Astrocyte (in vitro differentiated cells and primary cell): ENCODE measurements around the gene ZNF273. TPM values are rescaled to one million over a fixed set of nuclear protein-coding genes. Genes with fewer than 3 reads are reported as not detected.

Experiments used
- DNase-seq: peaks from one replicate; pipeline ENCODE4 v3.0.0-alpha.2; 2010; ENCODE audit warnings: low read depth
- FAIRE-seq: peaks from 2 replicates; lab custom pipeline; 2011; peaks lifted over from hg19 to GRCh38; lab: Jason Lieb, UNC
- H2AFZ ChIP-seq: 2 replicates; pipeline ENCODE4 v1.6.0; 2012; ENCODE audit warnings: low read depth, low read length, inconsistent platforms
- H3K27ac ChIP-seq: 2 replicates; pipeline ENCODE4 v1.5.1; 2011; ENCODE audit warnings: low read depth, low read length, inconsistent platforms
- H3K27me3 ChIP-seq: 2 replicates; pipeline ENCODE4 v1.6.0; 2011; ENCODE audit warnings: low read length, inconsistent platforms; ENCODE audit not compliant: insufficient read depth
- H3K36me3 ChIP-seq: 2 replicates; pipeline ENCODE4 v1.5.1; 2011; ENCODE audit warnings: low read length, inconsistent platforms; ENCODE audit not compliant: insufficient read depth
- H3K4me1 ChIP-seq: 2 replicates; pipeline ENCODE4 v1.5.1; 2011; ENCODE audit warnings: low read length, inconsistent platforms; ENCODE audit not compliant: insufficient read depth
- H3K4me2 ChIP-seq: 2 replicates; pipeline ENCODE4 v1.6.0; 2012; ENCODE audit warnings: low read length, inconsistent platforms
- H3K4me3 ChIP-seq: 2 replicates; pipeline ENCODE4 v1.5.1; 2011; ENCODE audit warnings: low read depth, mild to moderate bottlenecking, low read length, inconsistent platforms; ENCODE audit not compliant: insufficient read depth
- H3K79me2 ChIP-seq: 2 replicates; pipeline ENCODE4 v1.6.0; 2012; ENCODE audit warnings: mild to moderate bottlenecking, low read length, inconsistent platforms; ENCODE audit not compliant: insufficient read depth
- H3K9ac ChIP-seq: 2 replicates; pipeline ENCODE4 v1.6.0; 2012; ENCODE audit warnings: mild to moderate bottlenecking, low read length, inconsistent platforms
- H3K9me3 ChIP-seq: 2 replicates; pipeline ENCODE4 v1.5.1; 2012; ENCODE audit warnings: low read depth, mild to moderate bottlenecking, low read length, inconsistent platforms; ENCODE audit not compliant: insufficient read depth
- H4K20me1 ChIP-seq: 2 replicates; pipeline ENCODE4 v1.6.0; 2012; ENCODE audit warnings: low read length, inconsistent platforms; ENCODE audit not compliant: insufficient read depth
- H3K27ac Mint-ChIP-seq: one replicate; pipeline ENCODE4 v1.8.0; 2021; ENCODE audit warnings: mild to moderate bottlenecking, mixed read lengths; ENCODE audit not compliant: unreplicated experiment
- H3K27me3 Mint-ChIP-seq: one replicate; pipeline ENCODE4 v1.8.0; 2021; ENCODE audit warnings: low read depth, mixed read lengths; ENCODE audit not compliant: unreplicated experiment
- H3K36me3 Mint-ChIP-seq: one replicate; pipeline ENCODE4 v1.8.0; 2021; ENCODE audit warnings: low read depth, mixed read lengths; ENCODE audit not compliant: unreplicated experiment
- H3K4me1 Mint-ChIP-seq: one replicate; pipeline ENCODE4 v1.8.0; 2021; ENCODE audit warnings: low read depth, mixed read lengths; ENCODE audit not compliant: unreplicated experiment
- H3K4me3 Mint-ChIP-seq: one replicate; pipeline ENCODE4 v1.8.0; 2021; ENCODE audit warnings: mild to moderate bottlenecking, moderate library complexity, mixed read lengths; ENCODE audit not compliant: unreplicated experiment
- H3K9me3 Mint-ChIP-seq: one replicate; pipeline ENCODE4 v1.8.0; 2021; ENCODE audit warnings: mild to moderate bottlenecking, mixed read lengths; ENCODE audit not compliant: unreplicated experiment
- CTCF ChIP-seq: IDR thresholded peaks from 2 replicates; pipeline ENCODE4 v1.5.1; 2011; ENCODE audit warnings: low read depth, mild to moderate bottlenecking, inconsistent platforms, low read length, moderate library complexity; ENCODE audit not compliant: insufficient read depth
- EZH2 ChIP-seq: IDR thresholded peaks from 2 replicates; pipeline ENCODE4 v1.6.1; 2012; ENCODE audit warnings: mild to moderate bottlenecking, low read length, inconsistent platforms; ENCODE audit not compliant: insufficient read depth
- total RNA-seq: library from RNA; stranded (reverse); gene quantifications from 2 replicates; pipeline ENCODE4 v1.2.1, GENCODE V29; 2021

ZNF273 gene
- total RNA-seq, 1 donor from 2014 or later, result 5.0 TPM

- Histone ChIP-seq H3K27me3 (no peaks in the 10 kb centered on the region), H3K4me1 (peaks cover 2% of the 10 kb centered on the region), H4K20me1 (no peaks in the 10 kb centered on the region), H3K9me3 (peaks cover 15% of the 10 kb centered on the region), H3K4me2 (no peak overlapping the region), H3K27ac (no peak overlapping the region), H3K36me3 (no peaks in the 10 kb centered on the region), H3K4me3 (no peak overlapping the region), H3K9ac (no peak overlapping the region), H3K79me2 (no peaks in the 10 kb centered on the region), H2AFZ (no peak overlapping the region)
- Mint-ChIP-seq H3K27me3 (peaks cover 42% of the 10 kb centered on the region), H3K27ac (no peak overlapping the region), H3K4me1 (peaks cover 3% of the 10 kb centered on the region), H3K4me3 (no peak overlapping the region), H3K9me3 (peaks cover 42% of the 10 kb centered on the region), H3K36me3 (peaks cover 1% of the 10 kb centered on the region)
- TF ChIP-seq CTCF (no peak), EZH2 (no peak)
- FAIRE-seq (no peak), DNase-seq (no peak)
Observed at GRCh38 chr7:64880322-64881297, 22.5 kb upstream of the ZNF273 start.

GRCh38 chr7:64881461-64882287, 21.4 kb upstream of the ZNF273 start:
- H3K9ac ChIP-seq, result no peak overlapping the region
- TF ChIP-seq CTCF (no peak), EZH2 (no peak)

More at GRCh38 chr7:64881461-64882287, 21.4 kb upstream of the ZNF273 start:
- Histone ChIP-seq H3K4me1 (peaks cover 2% of the 10 kb centered on the region), H3K27me3 (no peaks in the 10 kb centered on the region), H3K9me3 (peaks cover 14% of the 10 kb centered on the region), H3K4me3 (no peak overlapping the region), H4K20me1 (no peaks in the 10 kb centered on the region), H2AFZ (peak overlapping the region; percentile 60), H3K4me2 (peak overlapping the region; percentile 72), H3K36me3 (no peaks in the 10 kb centered on the region), H3K27ac (no peak overlapping the region), H3K79me2 (no peaks in the 10 kb centered on the region)
- Mint-ChIP-seq H3K9me3 (peaks cover 34% of the 10 kb centered on the region), H3K4me1 (peaks cover 3% of the 10 kb centered on the region), H3K27ac (no peak overlapping the region), H3K4me3 (no peak overlapping the region), H3K27me3 (peaks cover 45% of the 10 kb centered on the region), H3K36me3 (peaks cover 1% of the 10 kb centered on the region)
- FAIRE-seq (no peak), DNase-seq (no peak)
